HG03097 (cell line): ENCODE measurements around the gene AP2B1.
"Not testable (repeated sequence)": the region's sequence is repeated elsewhere in the genome, so short reads cannot be mapped to it uniquely, and the experiment has no call there.

Source experiments
- ATAC-seq: cut with Tn5 transposase; IDR thresholded peaks from one replicate; pipeline ENCODE4 v1.9.1; 2021; ENCODE audit not compliant: unreplicated experiment, low FRiP score

The AP2B1 gene

DNA sequence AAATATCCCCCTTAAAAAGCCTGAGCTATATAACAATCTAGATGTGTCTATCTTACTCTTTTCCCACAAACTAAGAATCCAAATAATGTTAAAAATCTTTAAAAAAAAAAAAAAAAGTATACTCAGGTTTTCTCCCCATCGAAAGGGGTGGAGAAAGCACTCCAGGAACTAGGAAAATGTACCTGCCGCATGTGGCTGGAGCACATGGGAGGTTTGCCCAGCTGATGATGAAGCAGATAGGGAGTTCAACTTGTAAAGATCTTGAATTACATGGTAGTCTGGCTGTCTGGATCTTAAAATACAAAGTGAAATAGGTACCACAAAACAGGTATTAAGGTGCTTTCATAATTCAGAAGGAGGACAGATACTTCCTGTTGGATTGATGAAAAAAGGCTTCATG is 17.7 kb upstream of the AP2B1 start:
- no peak for ATAC-seq

DNA sequence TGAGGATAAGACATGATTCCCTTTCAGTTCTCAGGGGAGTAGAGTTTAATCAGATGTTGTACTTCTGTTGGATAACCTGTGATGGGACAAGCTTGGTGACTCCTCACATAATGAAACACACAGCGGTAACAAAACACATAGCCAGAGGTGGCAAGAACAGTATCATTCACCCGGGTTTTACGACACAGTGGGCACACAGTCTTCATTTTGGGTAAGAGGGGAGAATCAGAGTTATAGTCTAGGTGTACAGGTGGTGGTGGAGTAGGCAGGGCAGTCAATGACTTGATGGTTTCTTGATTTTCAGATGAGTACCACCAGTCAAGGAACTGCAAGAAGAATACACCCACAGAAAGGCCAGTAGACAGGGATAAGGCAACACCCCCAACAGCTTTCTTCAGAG is 11.4 kb upstream of the AP2B1 start:
- ATAC-seq = no peak

DNA sequence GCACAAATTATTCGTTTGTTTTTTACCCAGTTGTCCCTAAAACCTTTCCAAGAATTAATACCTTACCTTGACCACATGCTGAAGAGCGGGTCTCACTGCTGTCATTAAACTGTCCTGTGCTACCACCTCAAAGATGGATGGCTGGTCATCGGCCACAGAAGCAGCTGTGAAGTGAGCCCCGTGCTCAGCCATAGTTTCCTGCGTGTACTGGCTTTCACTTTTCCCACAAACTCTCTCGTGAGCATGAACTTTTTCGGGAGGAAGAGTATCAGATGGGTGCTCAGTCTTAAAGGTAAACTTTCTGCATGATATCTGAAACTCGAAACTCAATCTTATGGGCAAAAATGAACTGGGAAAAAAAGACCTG is 9.3 kb upstream of the AP2B1 start:
- no peak for ATAC-seq

DNA sequence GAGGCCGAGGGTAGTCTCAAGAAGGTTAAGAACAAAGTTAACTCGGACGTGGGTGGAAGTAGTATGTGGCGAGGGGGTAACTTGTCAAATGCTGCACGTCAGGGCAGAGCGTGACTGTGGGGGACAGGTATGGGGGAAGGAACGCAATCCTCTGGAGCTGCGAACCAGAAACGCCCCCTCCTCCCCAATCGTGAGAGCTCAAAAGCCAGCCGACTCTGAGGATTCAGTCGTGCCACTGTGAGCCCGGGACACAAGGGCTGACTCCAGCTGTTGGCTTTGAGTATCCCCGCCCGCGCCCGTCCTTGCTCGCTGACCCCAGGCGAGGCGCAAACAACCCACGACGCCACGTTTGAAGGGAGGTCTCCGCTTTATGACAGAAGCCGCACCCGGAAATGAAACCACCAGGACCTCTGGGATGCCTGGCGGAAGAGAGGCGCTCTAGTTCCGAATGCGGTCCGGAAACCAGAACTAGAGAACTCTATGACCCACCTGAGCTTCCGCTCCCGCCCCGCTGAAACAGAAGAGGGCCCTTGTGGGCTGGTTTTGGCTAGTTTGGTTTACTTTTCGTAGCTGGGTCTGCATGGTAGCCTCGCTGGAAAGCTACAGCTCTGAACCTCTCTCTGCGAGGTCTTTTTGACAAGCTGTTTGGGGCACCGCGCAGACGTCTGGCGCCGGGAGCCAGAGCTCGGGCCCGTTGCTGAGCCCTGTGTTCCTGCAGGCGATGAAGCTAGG is 8.8 kb upstream of the AP2B1 start, which contains the start of gene PEX12:
TSS of gene PEX12 (minus strand) at position 375 of the 732 bp plus-strand sequence. CDS start 550 bp downstream, outside the sequence.
- ATAC-seq = peak; percentile 76

DNA sequence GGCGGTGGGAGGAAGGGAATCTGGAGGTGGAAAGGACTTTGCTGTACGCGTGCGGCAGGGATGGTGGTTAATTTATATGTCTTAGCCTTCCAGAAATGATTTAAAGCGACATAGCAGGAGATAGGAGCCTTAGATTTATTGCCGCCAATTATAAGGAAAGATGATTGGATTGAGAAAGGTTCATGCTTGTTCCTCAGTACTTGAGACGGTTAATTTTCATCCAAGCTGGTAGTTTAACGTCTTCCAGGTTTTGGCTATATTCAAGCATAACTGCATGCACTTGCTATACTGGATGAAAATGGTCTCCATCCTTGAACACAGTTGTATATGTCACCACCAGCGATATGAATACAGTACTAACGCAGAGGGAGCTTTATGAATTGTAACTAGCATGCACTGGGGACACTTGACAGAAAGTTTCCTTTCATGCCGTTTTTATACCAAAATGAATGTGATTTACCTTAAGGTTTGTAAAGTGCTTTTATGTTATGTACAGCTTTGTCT is 8.1 kb upstream of the AP2B1 start:
- no peak for ATAC-seq

DNA sequence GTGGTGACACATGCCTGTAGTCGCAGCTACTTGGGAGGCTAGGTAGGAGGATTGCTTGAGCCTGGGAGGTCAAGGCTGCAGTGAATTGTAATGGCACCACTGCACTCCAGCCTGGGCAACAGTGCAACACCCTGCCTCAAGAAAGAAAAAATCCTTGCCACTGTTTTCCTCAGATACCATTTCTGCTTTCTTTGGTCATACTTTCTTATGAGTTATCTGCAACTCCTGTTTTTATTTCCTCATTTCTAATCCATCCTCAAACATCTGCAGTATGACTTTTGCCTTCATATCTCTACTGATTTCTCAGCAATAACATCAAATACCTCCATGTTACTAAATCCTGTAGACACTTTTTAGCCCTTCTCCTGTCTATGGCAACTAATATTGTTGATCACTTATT is 3.1 kb upstream of the AP2B1 start:
- no peak for ATAC-seq

DNA sequence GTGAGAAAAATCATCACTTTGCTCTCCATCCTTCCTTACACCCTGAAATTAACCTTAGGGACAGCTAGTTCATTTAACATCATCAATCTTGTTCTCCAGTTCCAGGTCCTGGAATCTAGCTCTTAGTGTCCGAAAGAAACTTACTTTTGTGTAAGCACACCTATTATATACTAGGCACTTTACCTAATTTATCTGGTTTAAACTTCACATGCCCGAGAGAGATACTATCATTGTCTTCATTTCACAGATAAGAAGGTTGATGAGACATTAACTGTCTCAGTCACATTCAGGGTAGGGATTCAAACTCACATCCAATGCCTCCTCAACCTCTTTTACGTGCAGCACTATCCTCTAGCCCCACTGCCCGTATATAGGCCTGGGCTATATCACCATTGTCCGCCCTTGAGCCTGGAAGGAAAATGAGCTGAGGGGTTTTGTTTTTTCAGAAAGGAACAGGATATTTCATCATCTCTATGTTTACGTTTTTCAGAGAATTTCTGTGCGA is 501 bp upstream of the AP2B1 start:
- no peak for ATAC-seq

- ATAC-seq = no peak
Observed at GRCh38 chr17:35588196-35588920, 1.2 kb downstream of the AP2B1 start.

GRCh38 chr17:35596072-35596471 is 8.9 kb downstream of the AP2B1 start:
- ATAC-seq = no peak

GRCh38 chr17:35596530-35597233 is 9.6 kb downstream of the AP2B1 start:
- no peak for ATAC-seq

DNA sequence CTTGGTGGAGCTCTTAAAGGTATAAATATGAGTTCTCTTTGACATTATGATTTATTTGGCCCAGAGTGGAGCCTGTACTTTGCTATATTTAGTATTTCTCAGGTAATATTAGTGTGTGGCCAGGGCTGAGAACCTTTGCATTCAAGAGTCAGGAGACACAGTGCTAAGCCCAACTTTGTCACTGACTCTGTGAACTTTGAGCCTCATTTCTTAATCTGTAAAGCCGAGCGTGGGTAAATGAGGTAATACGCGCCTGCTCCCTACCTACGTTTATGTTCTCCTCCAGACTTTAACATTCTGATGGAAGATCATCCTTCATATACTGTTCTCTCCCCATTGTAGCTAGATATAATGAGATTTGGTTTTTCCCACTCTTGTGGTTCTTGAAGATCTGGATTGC is 10.5 kb downstream of the AP2B1 start:
- no peak for ATAC-seq

- no peak for ATAC-seq
Observed at GRCh38 chr17:35603674-35604073, 16.6 kb downstream of the AP2B1 start.

DNA sequence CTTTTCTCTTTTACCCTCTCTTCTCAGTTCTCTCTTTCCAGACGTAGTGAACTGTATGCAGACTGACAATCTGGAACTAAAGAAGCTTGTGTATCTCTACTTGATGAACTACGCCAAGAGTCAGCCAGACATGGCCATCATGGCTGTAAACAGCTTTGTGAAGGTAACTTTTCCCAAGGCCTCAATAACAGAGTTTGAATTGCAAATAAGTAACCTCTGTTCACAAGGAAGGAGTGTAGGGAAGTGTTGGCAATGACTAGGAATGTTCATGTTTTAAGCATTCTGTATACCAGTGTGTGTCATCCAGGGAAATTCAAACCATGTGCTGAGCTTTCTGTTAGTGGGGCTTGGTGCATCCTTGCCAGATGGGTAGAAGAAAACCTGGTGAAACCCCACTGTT is 18.6 kb downstream of the AP2B1 start:
- no peak for ATAC-seq

DNA sequence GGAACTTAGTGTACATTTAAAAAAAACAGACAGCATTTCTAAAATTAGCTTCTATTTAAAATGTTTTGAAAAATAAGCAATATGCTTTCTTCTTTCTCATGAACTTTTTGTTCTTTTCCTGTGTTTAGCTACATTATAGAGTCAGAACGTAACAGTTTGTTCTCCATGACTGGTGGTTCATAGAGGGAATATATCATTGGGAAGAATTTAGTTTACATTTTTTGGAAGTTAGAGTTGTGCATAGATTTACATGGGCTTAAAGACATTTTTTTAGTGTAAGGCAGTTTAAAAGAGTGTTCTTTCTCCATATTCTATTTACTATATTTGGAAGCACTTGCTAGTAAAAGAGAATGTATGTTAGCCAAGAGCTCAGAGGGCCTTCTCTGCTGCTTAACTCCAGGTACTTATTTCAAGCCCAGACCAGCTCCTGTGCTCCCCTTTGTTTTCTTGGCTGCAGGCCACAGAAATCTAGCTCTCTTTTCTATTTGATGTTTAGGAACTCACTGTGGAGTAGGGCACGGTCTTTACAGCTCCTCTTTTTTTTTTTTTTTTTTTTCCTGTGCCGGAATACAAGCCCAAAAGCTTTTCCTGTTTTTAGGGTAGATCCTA is 20.2 kb downstream of the AP2B1 start:
- ATAC-seq = no peak

DNA sequence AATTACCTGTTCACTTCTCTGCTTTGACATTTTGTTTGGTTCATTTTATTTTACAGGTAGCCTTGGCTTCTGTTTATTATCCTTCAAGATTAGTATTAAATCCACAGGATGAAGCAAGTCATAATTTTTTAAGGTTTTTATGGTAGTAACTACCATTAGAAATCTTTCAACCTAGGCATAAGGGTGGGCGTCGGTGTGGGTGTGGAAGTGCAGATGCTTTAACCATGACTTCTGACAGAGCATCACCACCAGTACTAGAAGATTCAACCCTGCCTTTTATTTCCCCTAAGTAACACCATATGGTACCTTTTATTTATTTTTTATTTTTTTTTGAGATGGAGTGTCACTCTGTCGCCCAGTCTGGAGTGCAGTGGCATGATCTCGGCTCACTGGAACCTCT is 22.7 kb downstream of the AP2B1 start:
- ATAC-seq = no peak

GRCh38 chr17:35610746-35611145 is 23.6 kb downstream of the AP2B1 start:
- not testable (repeated sequence) for ATAC-seq

- ATAC-seq = no peak
Observed at GRCh38 chr17:35612924-35613521, 25.9 kb downstream of the AP2B1 start.

- no peak for ATAC-seq
Observed at GRCh38 chr17:35614810-35615209, 27.7 kb downstream of the AP2B1 start.

- no peak for ATAC-seq
Observed at GRCh38 chr17:35616536-35616935, 29.4 kb downstream of the AP2B1 start.

DNA sequence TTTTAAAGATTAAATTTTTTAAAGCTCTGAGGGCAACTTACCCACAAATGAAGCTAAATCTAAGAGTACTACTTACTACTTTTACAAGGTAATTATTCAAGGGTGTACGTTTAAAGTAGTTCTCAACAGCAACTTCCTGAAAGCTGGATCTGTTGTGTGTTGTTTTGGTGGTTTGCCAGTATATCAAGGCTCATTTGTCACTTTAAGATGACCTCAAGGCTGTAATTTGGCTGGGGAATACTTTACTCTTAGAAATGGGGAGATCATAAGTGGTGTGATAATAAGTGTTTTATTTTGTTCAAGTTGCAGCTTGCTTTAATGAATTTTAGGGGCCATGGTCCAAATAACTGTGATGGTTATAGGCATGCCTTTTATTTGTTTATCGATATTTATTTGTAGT is 30.4 kb downstream of the AP2B1 start:
- no peak for ATAC-seq
